Activated T-cell treated with anti-CD3 and anti-CD28 coated beads, Interleukin-2, amount 50 U/mL, for 1 hour (primary cell): Measurements from ENCODE around the gene TRIM8.

ENCODE experiments used
- DNase-seq: peaks from one replicate; pipeline ENCODE4 v3.0.0-alpha.2; 2020

TRIM8 gene

DNA sequence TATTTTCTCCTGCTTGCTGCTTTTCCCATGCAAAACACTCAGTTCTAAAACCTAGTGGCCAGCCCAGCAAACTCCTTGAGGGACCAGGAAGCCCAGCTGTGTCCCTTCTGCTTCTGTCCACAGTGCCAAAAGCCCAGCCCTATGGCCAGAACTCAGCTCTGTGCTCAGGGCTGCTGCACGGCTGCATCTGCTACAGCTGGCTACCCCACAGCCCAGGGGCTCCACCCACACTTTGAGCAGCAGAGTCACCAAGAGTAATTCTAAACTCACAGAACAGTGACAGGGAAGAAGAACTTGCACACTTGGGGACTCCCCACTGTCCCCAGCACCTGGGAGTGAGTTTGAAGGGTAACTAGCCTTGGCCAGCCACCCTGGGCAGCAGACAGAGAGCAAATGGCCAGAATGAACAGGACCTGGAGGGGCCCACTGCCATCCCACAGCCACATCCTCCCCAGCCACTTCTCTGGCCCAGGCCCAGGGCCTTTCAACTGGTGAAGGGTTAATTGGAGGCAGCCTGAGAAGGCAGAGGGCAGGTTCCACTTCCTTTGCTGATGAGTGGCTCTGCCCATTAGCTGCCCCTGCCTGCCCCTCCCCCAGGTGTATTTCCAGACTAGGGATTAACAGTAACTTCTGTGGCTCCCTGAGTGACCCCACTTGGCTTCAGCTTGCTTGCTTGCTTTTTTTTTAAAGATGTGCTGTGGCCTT, 28.1 kb upstream of the TRIM8 start:
- DNase-seq = no peak

DNA sequence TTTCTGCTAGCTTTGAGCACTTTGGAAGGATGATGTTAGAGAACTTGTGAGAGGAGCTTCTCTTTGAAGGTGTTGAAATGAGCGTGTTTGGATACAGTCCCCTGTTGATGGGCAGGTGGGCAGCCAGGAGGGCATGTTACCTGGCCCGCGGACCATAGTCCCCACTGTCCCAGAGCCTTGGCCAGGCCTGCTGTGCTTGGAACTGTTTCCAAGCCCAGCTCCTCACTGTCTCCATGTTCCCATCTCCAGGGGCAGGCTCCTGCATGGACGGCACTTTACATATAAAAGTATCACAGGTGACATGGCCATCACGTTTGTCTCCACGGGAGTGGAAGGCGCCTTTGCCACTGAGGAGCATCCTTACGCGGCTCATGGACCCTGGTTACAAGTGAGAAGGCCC, 27.2 kb upstream of the TRIM8 start:
- DNase-seq = no peak

- no peak for DNase-seq
Measured at GRCh38 chr10:102617816-102618215, 26.5 kb upstream of the TRIM8 start.

GRCh38 chr10:102619281-102619981, 24.8 kb upstream of the TRIM8 start:
- DNase-seq = no peak

- no peak for DNase-seq
Measured at GRCh38 chr10:102620138-102620590, 24.1 kb upstream of the TRIM8 start.

- DNase-seq = no peak
Measured at GRCh38 chr10:102620591-102621442, 23.5 kb upstream of the TRIM8 start.

DNA sequence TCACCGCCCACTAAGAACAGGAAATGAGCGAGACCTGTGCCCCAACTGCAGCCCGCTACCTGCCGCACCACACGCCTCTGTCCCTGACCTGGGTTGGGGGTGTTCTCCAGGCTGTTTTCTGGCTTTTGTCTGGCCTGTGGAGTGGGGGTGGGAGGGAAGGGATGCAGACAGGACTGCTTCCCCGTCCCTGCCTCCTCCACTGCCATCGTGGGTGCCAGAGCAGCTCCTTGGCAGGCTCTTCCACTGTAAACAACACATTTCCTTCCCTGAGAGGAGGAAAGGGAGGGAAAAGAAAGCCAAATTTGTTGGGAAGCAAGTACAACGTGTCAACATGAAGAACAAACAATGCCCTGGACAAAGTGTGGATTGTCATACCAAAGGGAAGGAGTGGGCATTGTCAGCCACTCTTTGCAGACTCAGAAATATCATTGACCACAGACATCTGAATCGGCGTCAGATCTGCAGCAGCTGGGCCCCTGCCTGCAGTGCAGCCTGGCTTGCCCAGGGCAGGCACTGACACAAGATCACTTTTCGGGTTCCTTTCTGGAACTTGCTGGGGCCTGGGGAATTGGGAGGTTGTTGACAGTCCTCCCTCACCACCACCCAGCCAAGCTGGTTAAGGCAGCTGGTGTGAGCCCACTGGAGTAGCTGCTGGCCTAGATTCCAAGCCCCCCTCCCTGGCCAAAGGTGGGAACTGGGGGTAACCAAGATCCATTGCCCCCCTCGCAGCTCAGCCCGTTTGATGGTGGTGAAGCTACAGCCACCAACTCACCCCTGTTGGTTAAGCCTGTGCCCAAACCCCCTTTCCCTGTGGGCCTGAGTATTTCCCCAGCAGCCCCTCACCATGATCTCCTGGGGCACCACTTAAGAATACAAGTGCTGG, 22.6 kb upstream of the TRIM8 start:
- no peak for DNase-seq

DNA sequence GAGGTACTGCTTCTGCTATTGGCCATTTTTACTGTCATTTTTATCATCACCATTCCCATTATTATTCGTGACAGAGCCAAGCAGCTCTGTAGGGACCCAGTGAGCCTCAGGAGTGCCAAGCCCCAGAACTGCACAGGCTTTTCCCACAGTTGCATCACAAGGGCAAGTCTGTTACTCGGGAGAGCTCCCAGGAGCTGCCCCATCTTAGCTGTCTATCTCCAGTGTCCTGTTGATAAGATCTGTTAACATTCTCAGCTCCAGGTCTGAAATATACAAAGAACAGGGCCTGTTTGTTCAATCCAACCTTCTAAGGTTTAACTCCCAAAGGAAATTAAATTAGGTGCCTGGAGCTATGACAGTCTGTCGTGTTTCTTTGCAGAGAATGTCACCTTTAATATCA, 20.2 kb upstream of the TRIM8 start:
- DNase-seq = no peak

DNA sequence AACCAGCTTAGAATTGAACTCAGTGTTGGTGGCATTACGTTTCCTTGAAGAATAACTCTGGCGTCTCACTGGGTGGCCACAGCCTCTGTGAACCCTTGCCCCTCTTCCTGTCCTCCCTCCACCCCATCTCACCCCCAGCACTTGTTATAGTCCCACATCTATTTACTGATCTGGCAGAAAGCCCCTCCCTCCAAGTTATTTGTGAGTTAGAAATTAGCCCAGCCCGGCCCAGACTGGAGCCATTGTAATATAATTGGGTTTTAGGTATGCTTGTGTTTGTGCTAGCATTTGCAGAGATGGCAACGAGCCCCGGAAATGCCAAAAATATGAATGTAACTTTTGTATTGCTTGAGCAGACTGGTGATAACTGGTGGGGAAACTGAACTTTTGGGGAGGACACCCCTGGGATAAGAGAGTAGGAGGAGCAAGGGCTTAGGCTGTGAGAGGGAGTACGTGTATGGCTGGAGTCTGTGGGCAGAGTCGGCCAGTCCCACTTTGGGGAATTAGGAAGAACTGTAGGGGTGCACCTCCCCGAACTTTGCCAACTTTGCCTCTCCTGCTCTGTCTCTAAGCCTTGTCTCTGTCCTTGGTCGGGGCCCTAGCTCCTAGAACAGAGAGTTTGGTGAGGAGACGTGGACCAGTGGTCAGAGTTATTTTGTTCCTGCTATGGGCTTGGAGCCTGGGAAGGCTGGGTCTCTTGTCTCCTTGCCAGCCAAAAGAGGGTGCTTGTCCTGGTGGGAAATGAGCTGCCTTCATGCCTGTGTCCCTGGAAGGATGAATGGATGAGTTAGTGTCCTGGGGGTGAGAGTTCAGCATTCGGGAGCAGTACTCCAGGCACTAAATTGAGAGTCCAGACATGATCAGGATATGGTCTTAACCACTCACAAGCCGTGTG, 19.3 kb upstream of the TRIM8 start:
- DNase-seq = no peak

GRCh38 chr10:102626026-102626685, 18.1 kb upstream of the TRIM8 start:
- no peak for DNase-seq

DNA sequence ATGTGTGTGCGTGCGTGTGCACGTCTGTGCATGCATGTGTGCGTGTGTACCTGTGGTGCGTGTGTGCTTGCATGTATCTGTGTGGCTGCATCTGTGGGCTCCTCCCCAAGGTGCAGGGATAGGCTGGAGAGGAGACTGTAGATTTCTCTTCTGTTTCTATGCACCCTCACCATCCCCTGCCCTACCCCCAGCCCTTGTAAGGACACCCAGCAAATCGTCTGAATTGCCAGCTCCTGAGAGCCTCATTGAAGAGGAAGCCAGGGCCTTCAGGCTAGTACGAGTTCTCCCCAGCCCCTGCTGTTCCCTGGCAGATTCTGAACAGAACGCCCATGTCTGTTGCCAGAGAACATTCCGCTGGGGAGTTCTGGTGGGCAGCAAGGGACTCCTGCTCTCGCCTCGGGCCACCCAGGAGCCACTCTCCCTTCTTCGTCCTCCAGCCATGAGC, 17.0 kb upstream of the TRIM8 start:
- DNase-seq = no peak

- no peak for DNase-seq
Measured at GRCh38 chr10:102627736-102628293, 16.5 kb upstream of the TRIM8 start.

DNA sequence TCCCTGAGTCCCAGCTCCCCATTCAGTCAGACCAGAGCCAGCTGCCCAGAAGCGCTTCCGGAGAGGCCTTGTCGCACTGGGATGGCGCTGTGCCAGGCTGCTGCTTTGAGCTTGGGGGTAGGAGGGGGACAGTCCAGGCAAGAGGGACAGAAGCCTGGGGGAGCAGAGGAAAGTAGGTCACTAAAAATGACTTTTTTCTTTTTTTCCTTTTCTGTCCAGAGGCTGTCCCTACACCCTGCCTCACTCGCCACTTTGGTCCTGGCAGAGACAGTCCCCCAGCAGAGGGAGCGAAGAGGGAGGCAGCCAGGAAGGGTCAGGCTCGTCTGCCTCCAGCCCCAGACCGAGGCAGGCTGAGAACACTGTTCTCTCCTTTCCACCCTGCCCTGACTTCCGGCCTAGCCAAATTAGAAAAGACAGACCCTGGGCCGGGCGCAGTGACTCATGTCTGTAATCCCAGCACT, 15.8 kb upstream of the TRIM8 start:
- DNase-seq = no peak

DNA sequence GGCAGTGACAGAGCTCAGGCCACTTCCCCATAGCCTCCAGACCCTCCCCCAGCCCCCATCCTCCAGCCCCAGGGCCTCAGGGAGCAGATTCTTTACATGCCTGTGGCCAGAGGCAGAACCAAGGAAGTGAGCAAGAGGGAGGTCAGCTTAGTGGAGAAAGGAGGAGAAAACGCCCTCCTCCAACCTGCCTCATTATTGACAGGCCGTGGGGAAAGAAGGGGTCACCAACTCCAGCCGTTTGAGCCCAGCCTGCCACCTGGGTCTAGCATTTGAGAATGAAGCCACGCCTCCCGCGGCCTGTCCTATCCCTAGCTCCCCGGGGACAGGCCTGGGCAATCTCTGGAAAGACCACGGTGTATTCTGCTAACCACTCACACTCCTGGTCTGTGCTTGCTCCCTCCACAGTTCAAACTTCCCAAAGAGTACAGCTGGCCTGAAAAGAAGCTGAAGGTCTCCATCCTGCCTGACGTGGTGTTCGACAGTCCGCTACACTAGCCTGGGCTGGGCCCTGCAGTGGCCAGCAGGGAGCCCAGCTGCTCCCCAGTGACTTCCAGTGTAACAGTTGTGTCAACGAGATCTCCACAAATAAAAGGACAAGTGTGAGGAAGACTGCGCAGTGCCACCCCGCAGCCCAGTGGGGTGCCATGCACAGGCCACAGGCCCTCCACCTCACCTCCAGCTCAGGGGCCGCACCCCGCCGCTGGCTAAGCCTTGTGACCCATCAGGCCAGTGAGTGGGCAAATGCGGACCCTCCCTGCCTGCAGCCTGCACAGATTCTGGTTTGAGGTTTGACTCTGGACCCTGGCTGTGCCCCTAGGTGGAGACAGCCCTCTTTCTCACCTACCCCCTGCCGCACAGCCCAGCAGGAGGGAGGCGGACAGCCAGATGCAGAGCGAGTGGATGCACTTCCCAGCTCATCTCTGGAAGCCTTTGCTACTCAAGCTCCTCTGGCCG, 14.3 kb upstream of the TRIM8 start:
- DNase-seq = no peak

- no peak for DNase-seq
Measured at GRCh38 chr10:102630663-102631062, 13.6 kb upstream of the TRIM8 start.

DNA sequence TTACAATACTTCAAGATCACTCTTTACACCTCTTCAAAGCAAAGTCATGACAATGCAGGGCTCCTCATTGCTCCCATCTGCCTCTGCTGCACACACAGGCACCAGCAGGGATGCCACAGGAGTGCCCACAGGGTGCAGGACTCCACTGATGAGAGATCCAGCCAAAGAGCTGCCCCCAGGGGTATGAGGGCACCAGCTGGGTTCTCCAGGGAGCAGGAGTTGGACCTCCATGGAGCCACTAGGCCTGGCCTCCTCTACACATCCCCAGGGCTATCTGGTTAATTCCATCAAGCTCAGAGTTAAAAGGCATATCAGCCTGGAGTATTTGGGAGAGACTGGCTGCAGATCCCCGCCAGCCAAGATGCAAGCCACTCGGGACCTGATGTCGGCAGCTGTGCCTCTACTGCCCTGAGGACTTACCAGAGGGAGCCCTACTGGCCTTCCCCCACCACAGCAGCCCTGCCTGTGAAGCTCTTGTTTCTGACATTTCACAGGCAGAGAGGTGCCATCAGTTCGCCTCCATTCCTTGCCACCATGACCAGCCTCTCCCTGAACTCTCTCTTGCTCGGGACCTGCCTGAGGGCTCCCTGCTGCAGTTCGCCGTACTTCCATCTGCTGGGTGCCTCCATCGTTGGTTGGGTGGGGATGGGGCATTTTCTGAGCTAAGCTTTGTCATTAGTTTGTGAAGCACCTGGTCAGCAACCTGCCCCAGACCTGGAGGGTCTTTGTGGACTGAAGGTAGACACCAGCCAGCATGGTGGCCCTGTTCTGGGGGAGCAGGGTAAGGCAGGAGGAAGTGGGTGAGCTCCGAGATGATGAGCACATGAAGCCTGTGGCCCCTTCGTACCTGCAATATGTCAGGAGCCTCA, 12.5 kb upstream of the TRIM8 start:
- no peak for DNase-seq

- no peak for DNase-seq
Measured at GRCh38 chr10:102632394-102633111, 11.7 kb upstream of the TRIM8 start.

- no peak for DNase-seq
Measured at GRCh38 chr10:102633287-102633686, 11.0 kb upstream of the TRIM8 start.
